Measurements from ENCODE around the gene HES7. TPM values are rescaled to one million over a fixed set of nuclear protein-coding genes. Genes with fewer than 3 reads are reported as not detected.

The HES7 gene
- total RNA-seq, 1 donor from 2014 or later = 1.2 TPM

DNA sequence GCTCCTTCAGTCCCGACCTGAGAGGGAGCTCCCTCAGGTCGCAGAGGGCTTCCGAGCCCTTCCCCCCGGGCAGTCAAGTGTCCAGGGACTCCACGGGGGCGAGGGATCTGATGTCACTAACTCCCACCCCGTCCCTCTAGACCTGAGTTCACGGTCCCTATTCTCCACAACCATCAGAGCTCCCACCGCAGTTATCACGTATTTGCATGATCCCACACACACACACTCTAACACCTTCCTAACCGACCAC is 32.0 kb upstream of the HES7 start:
- FAIRE-seq (no peak), DNase-seq (ENCODE audit: low spot score in 2 of 2) (no peak)

DNA sequence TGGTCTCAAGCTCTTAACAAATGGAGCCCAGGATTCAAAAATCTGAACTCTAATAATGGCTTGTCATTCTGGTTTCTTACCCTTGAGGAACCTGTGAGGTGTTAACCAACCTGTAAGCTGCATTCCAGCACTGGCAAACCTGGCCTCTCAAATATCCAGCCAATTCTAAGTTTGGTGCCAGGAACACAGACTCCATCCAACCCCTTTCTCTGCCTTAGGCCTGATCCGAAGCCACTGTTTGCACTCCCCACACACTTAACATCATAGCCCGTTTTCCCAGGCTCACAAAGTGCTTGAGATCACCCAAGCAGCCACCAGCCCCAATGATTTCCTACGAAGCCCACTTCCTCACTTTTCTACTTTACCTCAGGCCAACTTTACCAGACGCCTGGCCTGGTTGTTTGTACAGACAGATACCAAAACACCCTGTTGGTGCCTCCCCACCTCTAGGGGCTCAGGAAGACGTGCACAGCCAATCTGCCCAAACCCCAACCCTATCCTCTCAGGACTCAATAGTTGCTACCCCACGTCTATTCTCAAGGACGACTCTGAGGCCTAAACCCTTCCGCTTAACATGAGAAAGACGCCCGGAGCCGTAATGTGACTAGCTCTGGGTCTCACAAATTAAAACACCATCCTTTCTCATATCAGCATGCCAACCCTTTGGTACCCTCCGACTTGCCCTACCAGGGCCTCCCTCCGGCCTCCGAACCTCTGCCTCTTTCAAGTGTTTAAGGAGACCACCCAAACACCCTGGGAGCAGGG is 31.5 kb upstream of the HES7 start:
- FAIRE-seq = no peak

DNA sequence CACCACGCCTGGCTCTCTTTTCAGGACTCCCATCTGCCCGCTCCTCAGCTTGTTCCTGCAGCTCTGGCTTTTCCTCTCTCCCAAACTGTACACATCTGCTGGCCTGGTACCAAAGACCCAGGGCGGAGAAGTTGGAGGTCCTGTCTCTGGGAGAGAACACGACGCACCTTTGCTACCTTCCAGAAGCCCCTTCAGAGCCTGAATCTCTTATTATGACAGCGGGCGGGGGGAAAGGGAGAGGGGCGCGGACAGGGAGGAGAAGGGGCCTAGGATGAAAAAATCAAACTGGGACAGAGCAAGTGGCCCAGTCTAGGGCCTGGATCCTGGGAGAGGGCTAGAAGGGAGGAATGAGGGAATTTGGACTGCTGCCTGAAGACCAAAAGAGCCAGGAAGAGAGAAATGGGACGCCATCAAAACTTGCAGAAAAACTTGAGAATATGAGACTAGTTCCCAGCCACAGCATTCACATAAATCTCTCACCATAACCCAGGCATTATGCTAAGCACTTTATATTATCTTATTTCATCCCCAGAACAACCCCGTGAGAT is 30.8 kb upstream of the HES7 start:
- FAIRE-seq = no peak
- no peak for DNase-seq (ENCODE audit: low spot score in 2 of 2)

More for the DNA sequence above, 31.5 kb upstream of the HES7 start:
- no peak for DNase-seq (ENCODE audit: low spot score in 2 of 2)

GRCh38 chr17:8153957-8154607 is 30.2 kb upstream of the HES7 start:
- no peak for FAIRE-seq

GRCh38 chr17:8153525-8153956 is 29.6 kb upstream of the HES7 start:
- DNase-seq (ENCODE audit: low spot score in 2 of 2) (peak; percentile 66 to 67), FAIRE-seq (no peak)

More at GRCh38 chr17:8153957-8154607, 30.2 kb upstream of the HES7 start:
- peak; percentile 86 to 89 for DNase-seq (ENCODE audit: low spot score in 2 of 2)

GRCh38 chr17:8153031-8153451 is 29.1 kb upstream of the HES7 start:
- DNase-seq (ENCODE audit: low spot score in 2 of 2) (no peak), FAIRE-seq (no peak)

DNA sequence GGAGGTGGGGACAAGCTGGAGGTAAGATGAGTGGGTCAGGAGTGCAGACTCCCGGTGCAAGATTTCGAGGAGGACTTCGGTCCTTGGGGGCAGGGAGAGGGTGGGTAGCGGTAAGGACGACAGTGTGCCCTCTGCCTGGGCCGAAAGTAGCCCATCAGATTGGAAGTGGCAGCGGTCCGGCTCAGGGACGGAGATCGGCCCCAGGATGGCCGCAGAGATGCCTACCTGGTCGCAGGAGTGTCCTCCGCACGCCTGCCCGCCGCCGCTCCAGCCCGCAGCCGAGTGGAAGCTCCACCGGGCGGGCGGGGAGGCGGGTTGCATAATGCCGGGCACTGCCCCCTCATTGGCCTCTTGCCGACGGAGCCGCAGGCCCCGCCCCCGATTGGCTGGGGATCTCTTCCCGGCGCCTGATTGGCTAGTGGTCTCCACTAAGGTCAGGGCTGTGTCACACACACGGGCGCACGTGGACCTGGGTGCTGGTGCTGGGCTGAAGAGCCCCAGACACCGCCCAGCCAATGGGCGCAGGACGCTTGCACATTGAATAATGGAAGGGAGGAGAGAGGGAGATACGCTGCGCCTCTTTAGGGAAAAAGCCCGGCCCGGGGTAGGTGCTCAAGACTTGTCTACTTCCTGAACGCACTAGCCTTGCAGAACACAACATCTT is 28.3 kb upstream of the HES7 start, which contains the start of gene PER1:
Gene PER1 (minus strand): TSS at position 293 of the 664 bp plus-strand sequence. CDS start 1,698 bp downstream, outside the sequence.
- FAIRE-seq = no peak
- DNase-seq (ENCODE audit: low spot score in 2 of 2) = peak; percentile 92 to 94

DNA sequence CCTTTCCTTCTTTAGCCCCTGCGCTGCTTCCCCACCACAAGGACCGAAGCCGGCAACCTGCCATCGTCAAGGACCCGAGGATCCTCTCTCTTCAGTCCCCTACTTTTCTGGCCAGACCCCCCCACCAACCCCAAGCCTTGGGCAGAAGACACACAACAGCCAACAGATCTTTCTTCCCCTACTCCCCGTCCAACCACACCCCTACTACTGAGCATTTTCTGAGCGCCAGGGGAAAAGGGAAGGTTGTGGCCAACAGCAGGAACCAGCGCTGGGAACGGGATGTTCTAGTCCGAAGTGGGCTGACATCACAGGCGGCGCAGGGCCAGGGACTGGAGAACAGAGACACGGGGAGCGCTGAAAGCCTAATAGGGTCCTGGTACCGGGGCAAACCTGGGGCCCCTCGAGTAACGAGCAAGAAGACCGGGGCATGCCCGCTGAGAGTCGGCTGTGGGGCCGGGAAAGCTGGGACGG is 27.8 kb upstream of the HES7 start:
- DNase-seq (ENCODE audit: low spot score in 2 of 2) (peak in 1 of 2 donors; percentile 60), FAIRE-seq (no peak)

DNA sequence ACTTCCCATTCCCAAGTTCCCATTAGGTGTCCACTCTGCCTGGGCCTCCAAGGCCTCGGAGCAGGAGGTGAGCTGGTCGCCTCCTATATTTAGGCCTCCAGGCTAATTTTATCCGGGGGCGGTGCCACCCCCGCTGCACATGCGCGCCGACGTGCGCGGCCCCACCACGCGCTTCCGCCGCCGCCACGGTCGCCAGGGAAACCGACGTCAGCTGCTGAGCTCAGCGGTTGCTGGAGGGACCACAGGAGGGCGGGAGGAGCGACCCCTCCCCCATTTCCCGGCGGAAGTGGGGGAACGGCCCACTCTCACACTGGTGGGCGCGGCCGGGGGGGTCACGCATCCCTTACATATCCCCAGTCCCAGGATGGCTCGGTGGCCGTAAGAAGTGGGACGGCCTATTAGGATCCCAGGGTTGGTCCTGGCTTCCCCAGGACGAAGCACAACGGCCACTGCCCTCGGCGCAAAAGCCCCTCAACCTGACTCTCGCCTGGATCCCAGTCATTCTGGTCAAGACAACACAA is 27.3 kb upstream of the HES7 start:
- peak; percentile 85 to 91 for DNase-seq (ENCODE audit: low spot score in 2 of 2)
- no peak for FAIRE-seq

DNA sequence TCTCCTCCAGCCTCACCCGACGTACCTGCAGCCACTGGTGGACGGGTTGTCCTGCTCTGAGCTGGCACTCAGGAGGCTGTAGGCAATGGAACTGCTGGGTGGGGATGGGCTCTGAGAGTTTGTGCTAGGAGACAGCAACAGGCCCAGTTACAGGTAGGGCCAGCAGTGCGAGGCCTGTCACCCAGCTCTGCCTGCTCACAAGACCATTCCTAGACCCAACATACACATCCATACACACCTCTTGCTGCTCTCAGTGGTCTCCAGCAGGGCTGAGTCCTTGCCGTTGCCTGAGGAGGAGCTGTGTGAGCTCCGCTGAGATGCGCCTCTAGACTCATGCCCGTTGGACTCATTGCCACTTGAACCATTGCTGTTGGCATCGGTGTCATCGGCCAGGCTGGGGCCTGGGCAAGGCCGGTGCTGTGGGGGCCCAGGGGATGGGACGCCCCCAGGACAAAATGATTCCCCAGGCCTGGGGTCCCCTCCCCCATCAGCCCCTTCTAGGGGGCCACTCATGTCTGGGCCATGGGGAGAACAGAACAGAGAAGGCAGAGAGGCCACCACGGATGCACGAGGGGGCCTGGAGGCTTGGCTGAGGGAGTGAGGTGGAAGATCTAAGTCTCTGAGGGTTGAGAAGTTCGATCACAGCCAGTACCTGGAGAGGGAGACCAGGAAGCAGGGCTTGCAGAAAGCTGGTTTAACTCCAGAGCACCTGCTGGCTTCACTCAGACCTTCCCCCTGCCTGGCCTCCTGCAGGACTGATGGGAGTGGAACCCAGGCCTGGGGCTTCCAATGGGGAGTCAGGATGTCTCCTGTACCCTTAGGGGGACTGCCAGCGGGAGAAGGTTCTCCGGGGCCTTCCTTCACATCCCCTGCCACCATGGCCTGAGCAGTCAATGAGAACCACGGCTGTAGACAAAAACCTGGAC is 26.6 kb upstream of the HES7 start:
- FAIRE-seq (no peak), DNase-seq (ENCODE audit: low spot score in 2 of 2) (no peak)

DNA sequence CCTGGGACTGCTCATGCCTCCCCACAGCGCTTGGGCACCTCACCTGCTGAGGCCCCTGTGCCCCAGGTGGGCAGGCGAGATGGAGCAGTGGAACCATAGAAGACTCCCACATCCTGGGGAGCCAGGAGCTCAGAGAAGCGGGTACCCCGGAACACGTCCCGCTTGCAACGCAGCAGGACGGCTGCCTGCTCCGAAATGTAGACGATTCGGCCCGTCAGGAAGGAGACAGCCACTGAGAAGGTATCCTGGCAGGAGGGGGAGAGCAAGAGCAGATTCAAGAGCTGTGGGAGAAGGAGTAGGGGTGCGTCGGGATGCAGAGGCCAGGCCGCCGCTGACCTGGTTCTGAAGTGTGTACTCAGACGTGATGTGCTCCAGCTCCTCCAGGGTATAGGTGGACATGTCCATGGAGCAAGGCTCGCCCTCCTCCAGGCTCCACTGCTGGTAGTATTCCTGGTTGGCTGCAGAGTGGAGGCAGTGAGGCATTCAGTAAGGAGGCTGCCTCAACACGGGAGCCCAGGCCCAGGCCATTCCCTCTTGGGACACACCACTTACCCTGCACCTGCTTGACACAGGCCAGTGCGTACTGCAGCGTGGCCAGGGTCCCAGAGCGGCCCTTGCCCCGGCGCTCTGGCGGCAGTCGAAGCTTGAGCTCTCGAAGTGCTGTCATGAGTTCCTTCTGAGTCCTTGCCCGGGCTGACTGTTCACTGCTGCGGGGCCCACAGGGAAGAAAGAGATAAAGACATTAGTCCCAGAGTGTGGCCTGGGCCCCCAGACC is 25.7 kb upstream of the HES7 start:
- DNase-seq (ENCODE audit: low spot score in 2 of 2) = no peak
- FAIRE-seq = no peak

GRCh38 chr17:8148560-8148959 is 24.7 kb upstream of the HES7 start:
- FAIRE-seq (no peak), DNase-seq (ENCODE audit: low spot score in 2 of 2) (no peak)

- DNase-seq (ENCODE audit: low spot score in 2 of 2) (no peak), FAIRE-seq (no peak)
These were observed 24.0 kb upstream of the HES7 start for GRCh38 chr17:8147805-8148404.

DNA sequence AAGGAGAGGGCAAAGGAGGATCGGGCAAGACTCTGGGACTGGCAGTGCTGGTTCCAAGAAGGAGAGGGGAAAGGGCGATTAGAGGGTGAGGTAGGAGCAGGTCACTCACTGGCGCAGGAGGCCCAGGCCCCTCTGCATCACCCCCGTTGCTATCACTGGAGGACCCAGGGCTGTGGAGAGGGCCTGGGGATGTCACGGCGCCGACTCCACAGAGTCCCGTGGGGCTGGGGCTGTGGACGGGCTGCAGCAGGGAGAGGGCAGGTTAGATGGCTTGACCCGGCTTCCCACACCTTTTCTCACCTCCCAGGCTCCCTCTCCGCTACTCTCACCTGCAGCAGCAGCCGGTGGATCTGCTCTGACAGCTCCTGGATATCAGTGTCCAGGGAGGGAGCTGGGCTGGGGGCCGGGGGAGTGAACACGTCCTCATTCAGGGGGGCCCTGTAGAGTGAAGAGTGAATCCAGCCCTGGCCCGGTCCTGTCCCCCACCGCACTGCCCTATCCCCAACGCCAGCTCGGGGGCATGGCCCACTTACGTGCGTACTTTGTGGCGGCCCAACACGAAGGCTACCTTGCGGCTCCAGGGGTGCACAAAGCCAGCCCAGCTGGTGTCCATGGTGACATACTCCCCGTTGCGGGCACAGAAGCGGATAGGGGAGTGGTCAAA is 23.4 kb upstream of the HES7 start:
- DNase-seq (ENCODE audit: low spot score in 2 of 2) (no peak), FAIRE-seq (no peak)

- FAIRE-seq = no peak
- no peak for DNase-seq (ENCODE audit: low spot score in 2 of 2)
These were observed 22.7 kb upstream of the HES7 start for GRCh38 chr17:8146381-8147140.

GRCh38 chr17:8145811-8146210 is 21.9 kb upstream of the HES7 start:
- no peak for DNase-seq (ENCODE audit: low spot score in 2 of 2)
- no peak for FAIRE-seq
